Kidney capillary endothelial cell (primary cell): ENCODE data around the gene ANO10.
"Not testable (repeated sequence)": the region's sequence is repeated elsewhere in the genome, so short reads cannot be mapped to it uniquely, and the experiment has no call there.

Source experiments
- DNase-seq: peaks from one replicate; pipeline ENCODE4 v3.0.0-alpha.2; 2018; ENCODE audit warnings: low spot score

The ANO10 gene

DNA sequence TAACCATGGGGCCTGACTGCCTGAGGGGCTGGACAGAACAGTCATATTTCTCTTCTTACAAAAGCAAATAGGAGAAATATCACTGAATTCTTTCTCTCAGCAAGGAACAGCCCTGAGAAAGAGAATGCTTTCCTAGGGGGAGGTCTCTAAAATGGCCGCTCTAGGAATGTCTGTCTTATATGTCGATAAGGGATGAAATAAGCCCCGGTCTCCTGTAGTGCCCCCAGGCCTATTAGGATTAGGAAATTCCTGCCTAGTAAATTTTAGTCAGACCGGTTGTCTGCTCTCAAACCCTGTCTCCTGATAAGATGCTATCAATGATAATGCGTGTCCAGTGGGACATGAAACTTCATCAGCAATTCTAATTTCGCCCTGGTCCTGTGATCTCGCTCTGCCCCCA lies 103.3 kb downstream of the ANO10 start:
- DNase-seq, result not testable (repeated sequence)

DNA sequence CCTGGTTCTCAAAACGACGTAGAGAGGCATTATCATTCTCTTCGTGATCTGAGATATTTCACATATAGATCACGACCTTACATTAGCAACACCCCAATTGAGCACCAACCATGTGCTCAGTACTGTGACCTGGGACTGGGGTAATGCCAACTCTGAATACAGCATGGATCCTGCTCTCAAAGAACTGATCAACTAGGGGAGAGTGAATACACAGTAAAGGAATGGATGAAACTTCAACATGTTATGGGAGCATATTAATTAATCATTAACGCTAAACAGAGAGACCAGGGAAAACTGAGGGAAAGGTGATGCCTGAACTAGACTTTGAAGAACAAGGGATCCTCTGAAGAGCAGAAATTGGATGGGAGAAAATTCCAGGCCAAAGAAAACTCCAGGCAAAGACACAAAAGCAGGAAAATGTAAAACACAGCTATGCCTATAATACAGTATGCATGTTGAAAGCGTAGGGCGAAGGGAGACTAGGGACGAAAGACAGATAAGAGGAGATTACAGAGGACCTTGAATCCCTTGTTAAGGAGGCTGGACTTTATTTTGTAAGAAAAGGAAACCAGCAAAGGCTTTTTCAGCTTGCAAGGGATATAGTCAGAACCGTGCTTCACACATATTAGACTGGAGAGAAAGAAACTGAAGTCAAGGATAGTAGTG lies 105.7 kb downstream of the ANO10 start:
- DNase-seq, result no peak

DNA sequence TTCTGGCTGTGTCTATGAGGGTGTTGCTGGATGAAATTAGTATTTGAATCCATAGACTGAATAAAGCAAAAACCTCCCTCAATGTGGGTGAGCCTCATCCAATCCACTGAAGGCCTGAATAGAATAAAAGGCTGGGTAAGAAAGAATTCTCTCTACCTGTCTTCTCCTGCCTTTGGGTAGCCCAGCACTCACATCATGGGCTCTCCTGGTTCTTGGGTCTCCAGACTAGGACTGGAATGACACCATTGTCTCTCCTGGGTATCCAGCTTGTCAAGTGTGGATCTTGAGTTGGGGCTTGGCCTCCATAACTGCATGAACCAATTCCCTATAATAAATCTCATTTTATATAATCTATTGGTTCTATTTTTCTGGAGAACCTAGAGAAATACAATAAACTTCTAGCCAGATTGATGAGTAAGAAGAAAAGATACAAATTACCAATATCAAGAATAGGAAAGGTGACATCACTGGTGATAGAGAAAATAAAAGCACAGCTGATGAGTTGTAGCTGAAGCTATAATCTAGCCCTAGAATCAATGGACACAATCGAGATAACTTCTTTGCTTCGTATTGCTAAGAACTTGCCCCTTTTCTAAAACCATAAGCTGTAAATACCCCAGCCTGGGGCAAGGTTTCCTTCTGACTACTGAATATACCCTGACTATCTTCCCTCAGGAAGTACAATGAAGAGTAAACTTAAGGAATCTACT lies 106.4 kb downstream of the ANO10 start:
- DNase-seq, result no peak

DNA sequence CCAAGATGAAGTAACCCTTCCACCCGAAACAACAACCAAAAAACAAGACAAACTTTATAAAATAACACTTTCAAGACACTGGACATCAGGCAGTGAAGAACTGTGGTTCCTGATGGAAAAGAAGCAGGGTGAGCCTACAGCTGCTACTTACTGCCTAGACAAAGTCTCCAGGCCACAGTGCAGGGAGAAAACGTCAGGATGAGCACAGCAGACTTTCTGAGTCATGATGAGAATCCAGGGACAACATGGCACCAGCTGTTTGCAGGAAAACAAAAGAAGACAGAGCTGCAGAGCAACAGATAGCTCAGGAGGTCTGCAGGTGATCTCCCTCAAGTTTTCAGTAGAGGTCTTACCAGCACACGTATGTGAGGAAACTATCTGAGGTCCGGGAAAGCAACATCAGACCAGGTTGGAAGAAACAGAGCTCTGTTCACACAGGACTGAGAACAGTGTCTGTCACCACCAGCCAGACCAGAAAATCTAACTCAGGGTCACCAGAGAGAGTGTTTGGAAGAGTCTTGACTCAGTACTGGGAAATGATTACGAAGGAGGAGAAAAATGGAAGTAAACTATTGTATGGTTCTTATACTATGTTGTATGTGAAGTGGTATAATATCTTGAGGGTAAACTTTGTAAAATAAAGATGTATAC lies 108.9 kb downstream of the ANO10 start:
- DNase-seq, result peak; percentile 64

- DNase-seq, result no peak
These were observed 115.2 kb downstream of the ANO10 start for GRCh38 chr3:43506644-43507043.

GRCh38 chr3:43505351-43505750 lies 116.5 kb downstream of the ANO10 start:
- no peak for DNase-seq

DNA sequence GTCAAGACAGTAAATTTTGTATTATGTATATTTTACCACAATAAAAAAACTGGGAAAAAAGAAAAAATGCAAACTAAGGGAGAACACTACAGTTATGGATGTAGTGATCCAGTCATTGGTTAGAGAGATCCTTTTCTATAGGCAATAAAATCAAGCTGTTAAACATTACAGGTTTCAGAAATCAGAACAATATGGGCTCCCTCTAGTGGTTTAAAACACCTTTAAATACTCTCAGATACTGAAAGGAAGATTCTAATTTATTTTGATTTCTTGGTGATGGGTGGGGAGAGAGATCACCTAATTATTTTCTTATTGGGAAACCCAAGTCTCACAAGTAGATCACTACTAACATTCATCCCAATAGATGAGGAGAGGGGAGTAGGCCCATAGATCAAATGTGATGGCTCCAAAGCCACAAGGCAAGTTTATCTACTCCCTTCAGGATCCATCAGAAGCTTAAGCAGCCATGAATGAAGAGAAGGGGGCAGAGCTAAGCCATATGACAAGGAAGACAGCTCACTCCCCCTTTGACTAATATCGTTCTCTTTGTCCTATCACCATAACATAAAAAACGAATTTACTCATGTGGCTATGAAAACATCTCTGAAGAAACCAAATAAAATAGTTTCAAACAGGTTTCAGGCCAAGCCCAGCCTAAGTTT lies 118.6 kb downstream of the ANO10 start:
- DNase-seq, result peak; percentile 75

DNA sequence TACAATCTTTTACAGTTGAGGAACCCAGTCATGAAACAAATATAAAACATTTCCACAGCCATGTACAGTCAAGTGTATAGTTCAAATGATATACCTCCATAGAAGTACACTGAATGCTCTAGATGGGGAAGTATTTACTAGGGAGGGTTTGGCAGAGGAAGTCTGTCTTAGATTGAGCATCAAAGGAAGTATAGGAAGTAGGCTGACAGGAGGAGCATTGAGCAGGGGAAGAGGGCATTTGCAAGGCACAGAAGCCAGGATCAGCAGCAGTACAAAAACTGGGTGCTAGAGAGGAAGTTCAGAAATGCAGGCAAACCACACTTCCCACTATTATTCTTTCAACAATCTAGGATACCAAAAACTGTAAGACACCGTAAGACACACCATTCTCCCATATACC lies 122.6 kb downstream of the ANO10 start:
- peak; percentile 32 for DNase-seq

GRCh38 chr3:43497905-43498365 lies 123.9 kb downstream of the ANO10 start:
- peak; percentile 38 for DNase-seq

DNA sequence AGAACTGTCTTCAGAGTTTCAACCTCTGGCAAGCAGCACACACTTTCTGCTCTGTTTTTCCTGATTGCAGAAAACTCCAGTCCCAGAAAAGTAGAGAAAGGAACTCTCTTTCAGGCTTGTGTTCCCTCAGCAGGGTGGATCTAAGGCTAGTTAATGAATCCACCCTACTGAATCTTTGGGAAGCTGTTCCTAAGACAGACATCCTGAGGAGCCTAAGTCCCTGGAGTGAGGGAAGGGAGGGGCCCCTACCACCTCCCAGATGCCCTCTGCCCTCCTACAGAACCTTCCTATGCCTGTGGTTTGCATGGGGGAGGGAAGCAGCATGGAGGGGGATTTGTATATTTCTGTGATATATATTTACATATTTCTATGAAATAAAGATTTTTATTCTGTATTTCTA lies 124.4 kb downstream of the ANO10 start:
- no peak for DNase-seq

DNA sequence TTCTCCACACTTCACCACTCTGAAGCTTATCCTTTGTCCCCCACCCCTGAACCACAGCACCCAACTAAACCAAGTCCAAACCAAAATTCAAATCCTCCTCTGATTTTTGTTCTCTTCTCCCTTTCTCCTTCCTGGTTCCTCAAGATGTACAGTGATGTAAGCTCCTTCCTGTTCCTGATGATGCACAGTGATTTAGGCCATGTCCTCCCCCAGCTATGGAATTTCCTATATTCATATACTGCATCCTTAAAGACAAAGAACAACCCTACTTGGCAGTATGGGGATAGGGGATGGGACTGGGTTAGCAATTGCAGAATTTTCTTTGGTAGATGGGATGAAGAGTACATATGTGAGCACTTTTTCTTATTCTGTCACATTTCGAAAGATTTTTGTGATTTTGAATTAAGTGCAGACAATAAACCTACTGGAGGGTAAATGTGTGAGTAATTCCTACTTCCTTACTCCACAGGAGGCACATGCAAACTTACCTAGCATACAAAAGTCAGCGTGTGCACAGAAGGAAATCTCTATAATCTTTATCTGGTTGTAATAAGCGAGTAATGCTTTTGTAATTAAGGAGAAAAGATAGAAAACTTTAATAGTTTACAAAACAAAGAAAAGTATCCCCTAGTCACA lies 125.0 kb downstream of the ANO10 start:
- peak; percentile 76 for DNase-seq

DNA sequence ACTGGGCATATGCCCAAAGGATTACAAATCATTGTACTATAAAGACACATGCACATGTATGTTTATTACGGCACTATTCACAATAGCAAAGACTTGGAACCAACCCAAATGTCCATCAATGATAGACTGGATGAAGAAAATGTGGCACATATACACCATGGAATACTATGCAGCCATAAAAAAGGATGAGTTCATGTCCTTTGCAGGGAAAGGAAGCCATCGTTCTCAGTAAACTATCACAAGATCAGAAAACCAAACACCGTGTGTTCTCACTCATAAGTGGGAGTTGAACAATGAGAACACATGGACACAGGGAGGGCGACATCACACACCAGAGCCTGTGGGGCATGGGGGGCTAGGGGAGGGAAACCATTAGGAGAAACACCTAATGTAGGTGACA lies 128.9 kb downstream of the ANO10 start:
- DNase-seq, result not testable (repeated sequence)

- not testable (repeated sequence) for DNase-seq
These were observed 130.0 kb downstream of the ANO10 start for GRCh38 chr3:43491807-43492206.

GRCh38 chr3:43490640-43491185 lies 131.1 kb downstream of the ANO10 start:
- DNase-seq, result no peak

GRCh38 chr3:43489930-43490329 lies 131.9 kb downstream of the ANO10 start:
- DNase-seq, result no peak

- DNase-seq, result no peak
These were observed 135.9 kb downstream of the ANO10 start for GRCh38 chr3:43485931-43486330.

DNA sequence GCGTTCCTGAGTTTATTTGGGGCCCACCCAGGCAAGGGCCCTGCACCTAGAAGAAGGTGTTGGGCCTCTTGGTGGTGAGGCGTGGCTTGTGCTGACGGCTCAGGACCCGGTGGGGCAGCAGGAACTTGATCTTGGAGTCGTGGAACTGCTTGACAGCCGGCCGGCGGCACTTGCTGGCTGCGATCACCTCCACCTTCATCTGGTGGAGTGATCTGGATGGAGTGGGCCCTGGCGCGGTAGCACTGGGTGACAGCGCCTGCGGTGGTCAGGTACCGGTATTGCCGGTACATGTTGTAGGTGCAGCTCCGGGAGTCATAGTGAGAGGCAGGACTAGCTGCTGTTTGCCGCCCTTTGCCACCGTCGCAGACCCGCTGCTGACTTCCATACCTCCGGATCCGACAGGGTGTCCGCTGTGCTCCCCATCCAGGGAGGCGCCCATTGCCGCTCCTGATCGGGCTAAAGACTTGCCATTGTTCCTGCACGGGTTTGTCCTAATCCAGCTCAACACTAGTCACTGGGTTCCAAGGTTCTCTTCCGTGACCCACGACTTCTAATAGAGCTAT lies 136.8 kb downstream of the ANO10 start:
- DNase-seq, result no peak

DNA sequence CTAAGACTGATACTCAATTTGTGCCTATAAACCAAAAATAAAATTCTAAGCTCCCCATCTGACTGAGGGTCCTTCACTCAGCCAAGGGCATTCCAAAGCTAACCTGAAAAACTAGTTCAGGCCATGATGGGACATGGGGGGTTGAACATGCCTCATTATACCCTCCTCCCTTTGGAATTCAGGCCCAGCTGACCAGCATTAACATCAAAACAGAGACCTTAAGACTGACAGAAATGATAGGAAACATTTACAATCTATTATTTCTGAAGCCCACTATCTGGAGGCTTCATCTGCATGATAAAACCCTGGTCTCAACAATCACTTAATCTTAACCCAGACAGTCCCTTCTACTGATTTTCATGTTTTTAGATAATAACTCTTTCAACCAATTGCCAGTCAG lies 140.4 kb downstream of the ANO10 start:
- no peak for DNase-seq

GRCh38 chr3:43478839-43479238 lies 143.0 kb downstream of the ANO10 start:
- not testable (repeated sequence) for DNase-seq

DNA sequence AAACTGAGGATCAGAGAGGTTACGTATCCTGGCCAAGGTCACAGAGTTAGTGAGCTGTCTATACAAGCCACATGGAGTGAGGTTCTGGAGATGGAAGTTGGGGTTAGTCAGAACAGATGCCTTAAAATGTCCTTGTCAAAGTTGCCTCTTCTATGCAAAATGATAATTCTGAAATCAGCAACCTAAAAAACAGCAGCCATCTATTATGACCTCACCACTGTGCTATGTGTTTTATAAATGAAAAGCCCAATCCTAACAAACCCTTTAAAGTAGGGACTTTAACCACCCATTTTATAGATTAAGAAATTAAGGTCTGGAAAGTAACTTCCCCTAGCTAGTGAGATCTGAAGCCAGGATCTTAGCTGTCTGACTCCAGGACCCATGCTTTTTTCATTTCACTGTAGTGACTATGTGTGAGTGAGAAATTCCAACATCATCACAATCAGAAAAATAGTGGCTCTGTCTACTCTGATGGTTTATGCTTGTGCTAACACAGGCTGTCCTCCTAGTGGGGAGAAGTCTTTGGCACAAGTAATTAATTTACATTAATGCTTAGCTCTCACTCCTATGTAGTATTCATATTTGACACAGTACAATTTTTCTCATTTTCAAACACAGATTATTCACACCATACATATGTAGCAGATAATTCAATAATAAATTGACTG lies 143.6 kb downstream of the ANO10 start:
- peak; percentile 49 for DNase-seq

DNA sequence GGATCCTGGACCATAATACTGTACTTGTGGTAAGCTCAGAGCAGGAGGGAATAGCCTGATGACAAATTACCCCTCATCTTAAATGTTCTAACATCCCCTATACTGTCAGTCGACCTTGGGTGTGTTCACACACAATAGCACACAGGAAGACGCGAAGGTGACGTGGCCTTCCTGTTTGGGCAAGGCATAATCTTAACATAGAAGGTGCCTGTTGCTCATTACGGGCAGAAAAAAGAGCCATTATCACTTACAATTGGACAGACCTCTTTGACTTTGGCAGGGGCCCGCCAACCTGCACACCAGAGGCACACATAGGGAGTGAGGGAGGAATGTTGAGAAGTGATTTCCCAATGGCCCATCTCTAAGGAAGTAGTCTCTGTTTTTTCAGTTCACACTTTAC lies 144.2 kb downstream of the ANO10 start:
- peak; percentile 96 for DNase-seq
